GM18508 (cell line): ENCODE data around the gene C15orf39.
"Not testable (repeated sequence)": the region's sequence is repeated elsewhere in the genome, so short reads cannot be mapped to it uniquely, and the experiment has no call there.

Source experiments
- ATAC-seq: cut with Tn5 transposase; IDR thresholded peaks from one replicate; pipeline ENCODE4 v1.9.1; 2021; ENCODE audit warnings: moderate number of reproducible peaks; ENCODE audit not compliant: insufficient read depth, unreplicated experiment

The C15orf39 gene

GRCh38 chr15:75258620-75259343 is 57.1 kb downstream of the C15orf39 start:
- not testable (repeated sequence) for ATAC-seq

- ATAC-seq: not testable (repeated sequence)
These were observed 58.2 kb downstream of the C15orf39 start for GRCh38 chr15:75259873-75260272.
